D721Med (cell line): ENCODE results near the gene NUMB.

Experiments used
- DNase-seq: peaks from one replicate; pipeline ENCODE4 v3.0.0; 2011; ENCODE audit warnings: low spot score; ENCODE audit not compliant: insufficient read length
- FAIRE-seq: peaks from 2 replicates; lab custom pipeline; 2011; peaks lifted over from hg19 to GRCh38; lab: Jason Lieb, UNC
- CTCF ChIP-seq: IDR thresholded peaks from 2 replicates; pipeline ENCODE4 v1.5.1; 2012; ENCODE audit warnings: mild to moderate bottlenecking, control low read depth; ENCODE audit not compliant: insufficient read depth; ENCODE audit errors: missing control alignments

NUMB gene

GRCh38 chr14:73472185-73473114, 14.1 kb upstream of the NUMB start:
- DNase-seq (peak; percentile 43), FAIRE-seq (peak; percentile 87)
- peak; percentile 88 for TF ChIP-seq CTCF

GRCh38 chr14:73471582-73472184, 13.3 kb upstream of the NUMB start:
- no peak for TF ChIP-seq CTCF
- FAIRE-seq = no peak
- DNase-seq = no peak

- DNase-seq (no peak), FAIRE-seq (no peak)
- TF ChIP-seq CTCF = no peak
These were observed 10.6 kb upstream of the NUMB start for GRCh38 chr14:73468828-73469375.

- DNase-seq (no peak), FAIRE-seq (no peak)
- no peak for TF ChIP-seq CTCF
These were observed 9.5 kb upstream of the NUMB start for GRCh38 chr14:73467800-73468199.

- no peak for FAIRE-seq
These were observed 9.0 kb upstream of the NUMB start for GRCh38 chr14:73467377-73467776.

GRCh38 chr14:73466861-73467260, 8.5 kb upstream of the NUMB start:
- TF ChIP-seq CTCF = no peak
- DNase-seq = no peak
- FAIRE-seq = no peak

More at GRCh38 chr14:73467377-73467776, 9.0 kb upstream of the NUMB start:
- no peak for DNase-seq
- TF ChIP-seq CTCF = no peak
